Psoas muscle (tissue), 8 donors: ENCODE results near the gene PBX4. TPM values are rescaled to one million over a fixed set of nuclear protein-coding genes. Genes with fewer than 3 reads are reported as not detected.
A peak's percentile ranks its signal among the peaks of the same experiment; 100 is the strongest.
"Not testable (repeated sequence)": the region's sequence is repeated elsewhere in the genome, so short reads cannot be mapped to it uniquely, and the experiment has no call there.

Experiments
- ATAC-seq, 4 donors: fragments of 200-7000 bp; cut with Tn5 transposase; one replicate each; pipeline ENCODE4 v1.9.1; 2020; ENCODE audit warnings: moderate library complexity in 3 of 4, mild to moderate bottlenecking in 2 of 4
- DNase-seq, 2 donors: peaks; one replicate each; pipeline ENCODE4 v3.0.0-alpha.2; 2020
- H3K27ac ChIP-seq: fragments of 200-600 bp; one replicate; pipeline ENCODE4 v1.8.0; 2022
- H3K27me3 ChIP-seq, 3 donors: fragments of 200-600 bp in 1 of 3; one replicate each; pipeline versions ENCODE4 v1.6.1 to v1.8.0; 2013 to 2022; ENCODE audit warnings: low read length in 2 of 3, mild to moderate bottlenecking in 2 of 3, moderate library complexity in 1 of 3; ENCODE audit not compliant: insufficient read depth in 3 of 3
- H3K36me3 ChIP-seq, 2 donors: fragments of 200-600 bp in 1 of 2; one replicate each; pipeline versions ENCODE4 v1.6.1 to v1.8.0; 2013 to 2022; ENCODE audit warnings: low read depth in 1 of 2, mild to moderate bottlenecking in 1 of 2, moderate library complexity in 1 of 2; ENCODE audit not compliant: insufficient read depth in 1 of 2
- H3K4me1 ChIP-seq: fragments of 200-600 bp; one replicate; pipeline ENCODE4 v1.8.0; 2022
- H3K4me3 ChIP-seq: fragments of 200-600 bp; one replicate; pipeline ENCODE4 v1.8.0; 2022; ENCODE audit warnings: mild to moderate bottlenecking
- H3K9me3 ChIP-seq: fragments of 200-600 bp; one replicate; pipeline ENCODE4 v1.8.0; 2022
- WGBS, 3 donors: extraction: QIAGEN DNeasy Blood & Tissue Kit; methylation state at CpG; one replicate each; pipeline versions ENCODE4 v1.1.6 to v1.1.7; 2013; 5-methylcytosine and 5-hydroxymethylcytosine counted together
- intact Hi-C, 2 donors: fragments of 100-400 bp; cut with DNase I; formaldehyde crosslinking; loops; one replicate each; pipeline versions ENCODE4 v1.11.0 to v1.14.2; 2022
- polyA plus RNA-seq, 3 donors: library from polyadenylated mRNA; stranded (reverse); fragments of 200-250 nt; gene quantifications; one replicate each; pipeline ENCODE4 v1.2.3, GENCODE V29; 2013
- total RNA-seq, 4 donors: library from RNA; stranded (reverse); fragmentation: NEBNext Ultra II Directional in 2 of 4; extraction: Animal tissue kit (Norgen Biotek cat#: 25700) in 2 of 4; gene quantifications; one replicate each; pipeline versions ENCODE4 v1.2.1 to v1.2.4, GENCODE V29; 2021 to 2023
- TF ChIP-seq, protein P1 (sequence below): fragments of 200-600 bp; IDR thresholded peaks from one replicate; pipeline ENCODE4 v1.8.0; 2022; ENCODE audit warnings: antibody characterized with exemption
- donor health status: healthy with polysubstance abuse.
- donor health status: DM: no; HTN: no; CAD: no; lungs with moderate emphysema.
- donor health status: Bipolar disorder and iron deficiency.
- donor health status: healthy.
- donor health status: DM: yes; HTN: yes; CAD: no.
- donor health status: DM: no; HTN: no; CAD: no.
- donor health status: DM: no; HTN: no; CAD: no.
- donor health status: DM: yes; HTN: yes; CAD: no.

Gene PBX4
- total and polyA plus RNA-seq, 7 donors, result 0.06 to 0.17 (median 0.08) TPM; not detected in 4

- Histone ChIP-seq H3K4me1 (no peaks in the 10 kb centered on the region), H3K27ac (no peak overlapping the region), H3K27me3 (peaks cover 0 to 22% (median 0%) of the 10 kb centered on the region in 3 donors), H3K9me3 (no peaks in the 10 kb centered on the region), H3K4me3 (no peak overlapping the region), H3K36me3 (no peaks in the 10 kb centered on the region)
- DNase-seq (no peak), ATAC-seq (no peak)
- TF ChIP-seq, protein P1, sequence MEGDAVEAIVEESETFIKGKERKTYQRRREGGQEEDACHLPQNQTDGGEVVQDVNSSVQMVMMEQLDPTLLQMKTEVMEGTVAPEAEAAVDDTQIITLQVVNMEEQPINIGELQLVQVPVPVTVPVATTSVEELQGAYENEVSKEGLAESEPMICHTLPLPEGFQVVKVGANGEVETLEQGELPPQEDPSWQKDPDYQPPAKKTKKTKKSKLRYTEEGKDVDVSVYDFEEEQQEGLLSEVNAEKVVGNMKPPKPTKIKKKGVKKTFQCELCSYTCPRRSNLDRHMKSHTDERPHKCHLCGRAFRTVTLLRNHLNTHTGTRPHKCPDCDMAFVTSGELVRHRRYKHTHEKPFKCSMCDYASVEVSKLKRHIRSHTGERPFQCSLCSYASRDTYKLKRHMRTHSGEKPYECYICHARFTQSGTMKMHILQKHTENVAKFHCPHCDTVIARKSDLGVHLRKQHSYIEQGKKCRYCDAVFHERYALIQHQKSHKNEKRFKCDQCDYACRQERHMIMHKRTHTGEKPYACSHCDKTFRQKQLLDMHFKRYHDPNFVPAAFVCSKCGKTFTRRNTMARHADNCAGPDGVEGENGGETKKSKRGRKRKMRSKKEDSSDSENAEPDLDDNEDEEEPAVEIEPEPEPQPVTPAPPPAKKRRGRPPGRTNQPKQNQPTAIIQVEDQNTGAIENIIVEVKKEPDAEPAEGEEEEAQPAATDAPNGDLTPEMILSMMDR, result no peak
- WGBS, 3 donors, result 55 to 61% (median 60%) methylated on average over 21 of the region's 21 CpGs
- intact Hi-C loops, result no loop called here
These were observed 828 bp upstream of the PBX4 start for GRCh38 chr19:19619181-19619848.

GRCh38 chr19:19615086-19615485 lies 3.4 kb downstream of the PBX4 start:
- no peak for ATAC-seq
- intact Hi-C loops, result no loop called here
- TF ChIP-seq, protein P1, result no peak

GRCh38 chr19:19613506-19613905 lies 5.0 kb downstream of the PBX4 start:
- 68 to 73% (median 73%) methylated on average over 4 of the region's 4 CpGs for WGBS, 3 donors
- Histone ChIP-seq H3K4me1 (no peaks in the 10 kb centered on the region), H3K36me3 (no peaks in the 10 kb centered on the region), H3K27me3 (peaks cover 0 to 19% (median 0%) of the 10 kb centered on the region in 3 donors), H3K27ac (no peak overlapping the region), H3K9me3 (no peaks in the 10 kb centered on the region), H3K4me3 (no peak overlapping the region)
- TF ChIP-seq, protein P1, result no peak
- peak in 1 of 4 donors; percentile 50 for ATAC-seq
- DNase-seq, result no peak
- intact Hi-C loops, result no loop called here

More at GRCh38 chr19:19615086-19615485, 3.4 kb downstream of the PBX4 start:
- DNase-seq, result no peak
- Histone ChIP-seq H3K27me3 (peaks cover 0 to 22% (median 0%) of the 10 kb centered on the region in 3 donors), H3K4me1 (no peaks in the 10 kb centered on the region), H3K36me3 (no peaks in the 10 kb centered on the region), H3K9me3 (no peaks in the 10 kb centered on the region), H3K4me3 (no peak overlapping the region), H3K27ac (no peak overlapping the region)
- WGBS, 3 donors, result 82 to 96% (median 95%) methylated on average over 3 of the region's 3 CpGs

GRCh38 chr19:19610376-19611202 lies 7.9 kb downstream of the PBX4 start:
- TF ChIP-seq, protein P1, result no peak
- Histone ChIP-seq H3K4me3 (no peak overlapping the region), H3K27ac (no peak overlapping the region), H3K9me3 (no peaks in the 10 kb centered on the region), H3K27me3 (no peaks in the 10 kb centered on the region), H3K4me1 (no peaks in the 10 kb centered on the region), H3K36me3 (no peaks in the 10 kb centered on the region)
- ATAC-seq, result no peak
- 82 to 90% (median 87%) methylated on average over 10 of the region's 10 CpGs for WGBS, 3 donors
- DNase-seq, result no peak
- intact Hi-C loops, result no loop called here

DNA sequence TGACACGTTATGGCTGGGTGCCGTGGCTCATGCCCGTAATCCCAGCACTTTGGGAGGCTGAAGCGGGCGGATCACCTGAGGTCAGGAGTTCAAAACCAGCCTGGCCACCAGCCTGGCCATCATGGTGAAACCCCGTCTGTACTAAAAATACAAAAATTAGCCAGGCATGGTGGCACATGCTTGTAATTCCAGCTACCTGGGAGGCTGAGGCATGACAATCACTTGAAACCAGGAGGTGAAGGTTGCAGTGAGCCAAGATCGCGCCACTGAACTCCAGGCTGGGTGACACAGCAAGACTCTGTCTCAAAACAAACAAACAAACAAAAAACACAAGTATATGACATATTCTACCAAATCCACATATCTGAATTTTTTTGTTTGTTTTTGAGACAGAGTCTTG lies 11.8 kb downstream of the PBX4 start:
- ATAC-seq, H3K27me3 ChIP-seq, H3K4me3 ChIP-seq, intact Hi-C loops, H3K36me3 ChIP-seq, H3K9me3 ChIP-seq, DNase-seq, H3K4me1 ChIP-seq, H3K27ac ChIP-seq: not testable (repeated sequence)
- 89 to 93% (median 91%) methylated on average over 8 of the region's 8 CpGs for WGBS, 3 donors
